Measurements from ENCODE around the gene MRTO4. TPM values are rescaled to one million over a fixed set of nuclear protein-coding genes. Genes with fewer than 3 reads are reported as not detected.

MRTO4 gene
- total and polyA plus RNA-seq, 2 of the 13 experiments (the other 11 are each of a cell fraction or from before 2014, with no cell fraction given): 28.1 to 59.2 TPM

DNA sequence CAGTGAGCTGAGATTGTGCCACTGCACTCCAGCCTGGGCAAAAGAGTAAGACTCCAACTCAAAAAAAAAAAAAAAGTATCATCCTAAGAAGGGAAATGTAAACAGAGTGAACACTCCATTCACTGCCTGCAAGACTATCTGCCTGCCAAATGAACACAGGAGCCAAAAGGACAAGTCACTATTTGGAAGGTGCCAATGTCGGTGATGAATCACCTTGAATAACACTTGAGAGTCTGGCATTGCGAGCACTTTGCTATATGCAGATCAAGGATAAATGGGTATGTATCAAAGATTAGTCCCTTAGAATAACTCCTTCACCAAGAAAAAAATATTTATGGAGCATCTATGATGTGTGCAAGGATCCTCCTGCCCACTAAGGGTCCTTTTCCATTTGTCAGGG is 48.2 kb upstream of the MRTO4 start:
- Histone ChIP-seq H3K9me3 (ENCODE audit: low read length) (no peaks in the 10 kb centered on the region), H3K4me3 (replicated peaks in 1 of 3; ENCODE audit: insufficient read depth in 1 of 3, low read depth in 2 of 3, low read length in 3 of 3) (no peak overlapping the region), H3K4me2 (ENCODE audit: low read depth, low read length) (no peak overlapping the region; the same call in 1 of the 2 replicates), H4K20me1 (ENCODE audit: insufficient read depth, low read length) (peaks cover 40% of the 10 kb centered on the region), H3K27ac (ENCODE audit: extremely low read length, insufficient read depth, low read length) (no peak overlapping the region), H3K4me1 (ENCODE audit: insufficient read depth, low read length) (peaks cover 74% of the 10 kb centered on the region), H3K79me2 (ENCODE audit: insufficient read depth, low read length) (peaks cover 94% of the 10 kb centered on the region), H2AFZ (ENCODE audit: low read length) (no peak overlapping the region), H3K27me3 (ENCODE audit: control insufficient read depth in 1 of 2, insufficient read depth in 2 of 2, low read length in 2 of 2) (no peaks in the 10 kb centered on the region; a peak in 1 of 5 replicates), H3K9ac (ENCODE audit: insufficient read depth, low read depth, low read length) (no peak overlapping the region), H3K36me3 (replicated peaks in 1 of 2; ENCODE audit: control insufficient read depth in 1 of 2, insufficient read depth in 2 of 2, low read length in 2 of 2) (peaks cover 18 to 43% of the 10 kb centered on the region in 2 experiments; a peak in 4 of 5 replicates)
- ATAC-seq (no peak), DNase-seq (ENCODE audit: low spot score) (no peak), FAIRE-seq (no peak)
- WGBS (ENCODE audit: low lambda C conversion rate): 98% methylated on average over 2 of the region's 2 CpGs
- in situ Hi-C loops (cut with HindIII; ENCODE audit: extremely low pct_ligation_motif_present, low pct_unique_long_range_greater_than_20kb): no loop called here
- POLR2A ChIA-PET: no interaction called here
- CTCF ChIA-PET (ENCODE audit: low intra/inter-chr PET ratio, low total read pairs): no interaction called here
- no peak for TF ChIP-seq HNF4A (CRISPR knock-in tag; IDR thresholded peaks at IDR 0.05)
- TF ChIP-seq, protein P1, sequence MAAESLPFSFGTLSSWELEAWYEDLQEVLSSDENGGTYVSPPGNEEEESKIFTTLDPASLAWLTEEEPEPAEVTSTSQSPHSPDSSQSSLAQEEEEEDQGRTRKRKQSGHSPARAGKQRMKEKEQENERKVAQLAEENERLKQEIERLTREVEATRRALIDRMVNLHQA (CRISPR knock-in tag; IDR thresholded peaks at IDR 0.05): no peak
- TF ChIP-seq, protein P2, sequence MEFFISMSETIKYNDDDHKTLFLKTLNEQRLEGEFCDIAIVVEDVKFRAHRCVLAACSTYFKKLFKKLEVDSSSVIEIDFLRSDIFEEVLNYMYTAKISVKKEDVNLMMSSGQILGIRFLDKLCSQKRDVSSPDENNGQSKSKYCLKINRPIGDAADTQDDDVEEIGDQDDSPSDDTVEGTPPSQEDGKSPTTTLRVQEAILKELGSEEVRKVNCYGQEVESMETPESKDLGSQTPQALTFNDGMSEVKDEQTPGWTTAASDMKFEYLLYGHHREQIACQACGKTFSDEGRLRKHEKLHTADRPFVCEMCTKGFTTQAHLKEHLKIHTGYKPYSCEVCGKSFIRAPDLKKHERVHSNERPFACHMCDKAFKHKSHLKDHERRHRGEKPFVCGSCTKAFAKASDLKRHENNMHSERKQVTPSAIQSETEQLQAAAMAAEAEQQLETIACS (CRISPR knock-in tag; IDR thresholded peaks at IDR 0.05): no peak
- no peak for TF ChIP-seq SAP130 (CRISPR knock-in tag; IDR thresholded peaks at IDR 0.05; ENCODE audit: low read depth)
- TF ChIP-seq ZFP1 (CRISPR knock-in tag; IDR thresholded peaks at IDR 0.05): no peak
- no peak for TF ChIP-seq MIXL1 (CRISPR knock-in tag; IDR thresholded peaks at IDR 0.05)
- no peak for TF ChIP-seq ZNF792 (CRISPR knock-in tag; IDR thresholded peaks at IDR 0.05)
- TF ChIP-seq ZNF772 (CRISPR knock-in tag; IDR thresholded peaks at IDR 0.05): no peak
- TF ChIP-seq ESRRA (CRISPR knock-in tag; IDR thresholded peaks at IDR 0.05; ENCODE audit: low read depth): no peak
- no TSS peak for BruUV-seq (replicated peaks)
- intact Hi-C loops (cut with micrococcal nuclease; ENCODE audit: unreplicated experiment): no loop called here
